Measurements from ENCODE around the gene SCRN2. TPM values are rescaled to one million over a fixed set of nuclear protein-coding genes. Genes with fewer than 3 reads are reported as not detected.
A peak's percentile ranks its signal among the peaks of the same experiment; 100 is the strongest.

Gene SCRN2
- total and polyA plus RNA-seq, 2 donors (not counting 3 experiments of a cell fraction or from before 2014, with no cell fraction given), result 31.7 to 48.9 TPM

- Histone ChIP-seq H3K27me3 (ENCODE audit: control insufficient read depth in 2 of 2, insufficient read depth in 2 of 2, low read length in 2 of 2) (peaks cover 3 to 6% of the 10 kb centered on the region in 2 experiments), H2AFZ (ENCODE audit: low read depth, low read length) (peak overlapping the region; percentile 71), H3K9ac (replicated peaks; ENCODE audit: extremely low read depth, insufficient read depth, low read length) (no peak overlapping the region), H3K27ac (ENCODE audit: insufficient read depth, low read depth, low read length) (no peak overlapping the region), H3K36me3 (ENCODE audit: control insufficient read depth in 2 of 2, extremely low read depth in 1 of 2, insufficient read depth in 2 of 2, low read length in 2 of 2) (no peaks in the 10 kb centered on the region), H3K4me1 (ENCODE audit: control insufficient read depth, extremely low read depth, insufficient read depth, low read length) (peaks cover 7% of the 10 kb centered on the region), H4K20me1 (replicated peaks; ENCODE audit: control insufficient read depth, extremely low read depth, insufficient read depth, low read length) (no peaks in the 10 kb centered on the region), H3K79me2 (ENCODE audit: control insufficient read depth, insufficient read depth, low read length) (no peaks in the 10 kb centered on the region), H3K4me2 (ENCODE audit: insufficient read depth, low read length) (no peak overlapping the region), H3K9me3 (replicated peaks; ENCODE audit: control insufficient read depth, insufficient read depth, low read length) (no peaks in the 10 kb centered on the region), H3K9me1 (replicated peaks; ENCODE audit: control insufficient read depth, extremely low read depth, insufficient read depth, low read length) (no peaks in the 10 kb centered on the region), H3K4me3 (replicated peaks in 1 of 3; ENCODE audit: insufficient read depth in 1 of 3, low read depth in 1 of 3, low read length in 3 of 3) (no peak overlapping the region)
- intact Hi-C loops (cut with micrococcal nuclease), result no loop called here
- dilution Hi-C loops (cut with MboI; ENCODE audit: extremely low pct_ligation_motif_present, low sequenced_read_pairs), result no loop called here
- DNase-seq (ENCODE audit: low read depth, low spot score) (no peak), FAIRE-seq (no peak)
- CTCF ChIA-PET, result interaction anchor here (0.9 to 4.6 kb wide), 8 partner anchors 12 to 42 kb away, joined by 3 to 35 read pairs (median 4); partner anchors contain the start of genes SCRN2, SP2 and SP6
- no TSS peak for BruUV-seq (replicated peaks)
- POLR2A ChIA-PET, result no interaction called here
- TF ChIP-seq GATA2 (IDR thresholded peaks at IDR 0.05; ENCODE audit: insufficient read depth, insufficient read length, low read depth, low read length), result no peak
- no peak for TF ChIP-seq EZH2 (IDR thresholded peaks at IDR 0.05; ENCODE audit: borderline replicate concordance, low read depth, low read length, severe bottlenecking)
- no peak for TF ChIP-seq POLR2AphosphoS5 (IDR thresholded peaks at IDR 0.05; ENCODE audit: insufficient read depth, low read depth, low read length)
- no peak for TF ChIP-seq MAX (IDR thresholded peaks at IDR 0.05; ENCODE audit: insufficient read depth, insufficient read length)
- TF ChIP-seq FOS (IDR thresholded peaks at IDR 0.05; ENCODE audit: borderline replicate concordance, insufficient read depth, low read length), result no peak
- no peak for TF ChIP-seq JUN (IDR thresholded peaks at IDR 0.05; ENCODE audit: borderline replicate concordance, insufficient read depth, insufficient read length, low read depth)
- TF ChIP-seq POLR2A (IDR thresholded peaks at IDR 0.05; ENCODE audit: low read depth, low read length), result no peak
- TF ChIP-seq MYC (IDR thresholded peaks at IDR 0.05; ENCODE audit: low read depth, low read length), result no peak
- TF ChIP-seq CTCF (IDR thresholded peaks at IDR 0.05; ENCODE audit: extremely low read depth in 1 of 2, insufficient read depth in 1 of 2, low read depth in 1 of 2, low read length in 2 of 2), result no peak
Observed at GRCh38 chr17:47882695-47883588, 41.9 kb upstream of the SCRN2 start.

Data from endothelial cell of umbilical vein (primary cell).